Nephron (organoid): ENCODE results near the gene EARS2.
"Not testable (repeated sequence)": the region's sequence is repeated elsewhere in the genome, so short reads cannot be mapped to it uniquely, and the experiment has no call there.

ENCODE experiments used
- H3K27ac Mint-ChIP-seq, 3 experiments: 2 replicates each; pipeline ENCODE4 v1.8.0; 2020; ENCODE audit warnings: mixed read lengths in 3 of 3, mild to moderate bottlenecking in 2 of 3, moderate library complexity in 1 of 3
- H3K27me3 Mint-ChIP-seq: 2 replicates; pipeline ENCODE4 v1.8.0; 2021; ENCODE audit warnings: low read depth, mild to moderate bottlenecking, moderate library complexity, mixed read lengths
- H3K36me3 Mint-ChIP-seq: 2 replicates; pipeline ENCODE4 v1.8.0; 2020; ENCODE audit warnings: low read depth, mixed read lengths
- H3K4me1 Mint-ChIP-seq: 2 replicates; pipeline ENCODE4 v1.8.0; 2020; ENCODE audit warnings: mixed read lengths
- H3K4me3 Mint-ChIP-seq, 3 experiments: 2 replicates each; pipeline ENCODE4 v1.8.0; 2020; ENCODE audit warnings: mild to moderate bottlenecking in 3 of 3, mixed read lengths in 3 of 3, moderate library complexity in 2 of 3
- H3K9me3 Mint-ChIP-seq: 2 replicates; pipeline ENCODE4 v1.8.0; 2020; ENCODE audit warnings: mixed read lengths
- TF ChIP-seq, protein P1 (sequence below), 3 experiments: fragments of 200-600 bp; sonication (generic); IDR thresholded peaks; one replicate each; pipeline ENCODE4 v1.5.0; 2021; ENCODE audit warnings: antibody characterized with exemption in 3 of 3; ENCODE audit not compliant: unreplicated experiment in 3 of 3

EARS2 gene

DNA sequence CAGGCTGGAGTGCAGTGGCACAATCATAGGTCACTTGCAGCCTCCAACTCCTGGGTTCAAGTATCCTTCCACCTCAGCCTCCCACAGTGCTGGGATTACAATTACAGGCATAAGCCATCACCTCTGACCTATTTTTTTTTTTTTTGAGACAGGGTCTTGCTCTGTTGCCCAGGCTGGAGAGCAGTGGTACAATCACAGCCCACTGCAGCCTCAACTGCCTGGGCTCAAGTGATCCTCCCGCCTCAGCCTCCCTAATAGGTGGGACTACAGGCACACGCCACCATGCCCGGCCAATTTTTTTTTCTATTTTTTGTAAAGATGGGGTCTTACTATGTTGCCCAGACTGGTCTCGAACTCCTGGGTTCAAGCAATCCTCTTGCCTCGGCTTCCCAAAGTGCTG lies 41.3 kb downstream of the EARS2 start:
- H3K4me3 Mint-ChIP-seq, result no peak overlapping the region
- H3K4me1 Mint-ChIP-seq, result peaks cover 4% of the 10 kb centered on the region
- H3K27ac Mint-ChIP-seq, result no peak overlapping the region
- H3K9me3 Mint-ChIP-seq, result no peaks in the 10 kb centered on the region
- H3K36me3 Mint-ChIP-seq, result peaks cover 20% of the 10 kb centered on the region
- TF ChIP-seq, protein P1, sequence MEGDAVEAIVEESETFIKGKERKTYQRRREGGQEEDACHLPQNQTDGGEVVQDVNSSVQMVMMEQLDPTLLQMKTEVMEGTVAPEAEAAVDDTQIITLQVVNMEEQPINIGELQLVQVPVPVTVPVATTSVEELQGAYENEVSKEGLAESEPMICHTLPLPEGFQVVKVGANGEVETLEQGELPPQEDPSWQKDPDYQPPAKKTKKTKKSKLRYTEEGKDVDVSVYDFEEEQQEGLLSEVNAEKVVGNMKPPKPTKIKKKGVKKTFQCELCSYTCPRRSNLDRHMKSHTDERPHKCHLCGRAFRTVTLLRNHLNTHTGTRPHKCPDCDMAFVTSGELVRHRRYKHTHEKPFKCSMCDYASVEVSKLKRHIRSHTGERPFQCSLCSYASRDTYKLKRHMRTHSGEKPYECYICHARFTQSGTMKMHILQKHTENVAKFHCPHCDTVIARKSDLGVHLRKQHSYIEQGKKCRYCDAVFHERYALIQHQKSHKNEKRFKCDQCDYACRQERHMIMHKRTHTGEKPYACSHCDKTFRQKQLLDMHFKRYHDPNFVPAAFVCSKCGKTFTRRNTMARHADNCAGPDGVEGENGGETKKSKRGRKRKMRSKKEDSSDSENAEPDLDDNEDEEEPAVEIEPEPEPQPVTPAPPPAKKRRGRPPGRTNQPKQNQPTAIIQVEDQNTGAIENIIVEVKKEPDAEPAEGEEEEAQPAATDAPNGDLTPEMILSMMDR (IDR thresholded peaks at IDR 0.05; ENCODE audit: unreplicated experiment in 3 of 3), result no peak
- H3K27me3 Mint-ChIP-seq, result no peaks in the 10 kb centered on the region

DNA sequence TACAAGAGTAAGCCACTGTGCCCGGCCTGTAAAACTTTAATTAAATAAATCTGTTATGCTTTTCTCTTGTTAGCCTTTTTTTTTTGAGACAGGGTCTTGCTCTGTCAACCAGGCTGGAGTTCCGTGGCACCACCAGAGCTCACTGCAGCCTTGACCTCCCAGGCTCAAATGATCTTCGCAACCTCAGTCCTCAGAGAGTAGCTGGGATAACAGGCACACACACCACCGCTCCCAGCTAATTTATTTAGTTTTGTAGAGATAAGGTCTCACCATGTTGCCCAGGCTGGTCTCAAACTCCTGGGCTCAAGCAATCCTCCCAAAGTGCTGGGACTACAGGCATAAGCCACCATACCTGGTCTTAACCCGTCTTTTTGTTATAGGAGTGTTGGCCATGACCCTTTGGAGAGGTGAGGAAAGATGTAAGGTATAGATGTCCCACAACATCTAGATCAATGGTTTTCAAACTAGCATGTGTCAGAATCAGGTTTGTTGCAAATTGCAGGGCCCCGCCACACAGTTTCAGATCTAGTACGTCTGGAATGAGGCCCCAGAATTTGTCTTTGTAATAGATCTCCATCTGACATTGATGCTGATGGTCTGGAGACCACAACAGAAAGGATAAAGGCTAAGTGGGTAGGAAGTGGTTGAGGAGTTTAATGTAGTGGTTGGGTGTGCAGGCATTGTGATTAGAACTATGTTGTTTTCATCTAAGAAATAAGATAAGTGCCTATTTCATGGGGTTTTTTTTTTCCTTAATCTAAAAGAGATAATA lies 42.6 kb downstream of the EARS2 start:
- H3K4me1 Mint-ChIP-seq, result peaks cover 4% of the 10 kb centered on the region
- H3K36me3 Mint-ChIP-seq, result peaks cover 17% of the 10 kb centered on the region
- no peaks in the 10 kb centered on the region for H3K27me3 Mint-ChIP-seq
- TF ChIP-seq, protein P1 (IDR thresholded peaks at IDR 0.05; ENCODE audit: unreplicated experiment in 3 of 3), result no peak
- no peak overlapping the region for H3K27ac Mint-ChIP-seq
- no peak overlapping the region for H3K4me3 Mint-ChIP-seq
- H3K9me3 Mint-ChIP-seq, result no peaks in the 10 kb centered on the region

DNA sequence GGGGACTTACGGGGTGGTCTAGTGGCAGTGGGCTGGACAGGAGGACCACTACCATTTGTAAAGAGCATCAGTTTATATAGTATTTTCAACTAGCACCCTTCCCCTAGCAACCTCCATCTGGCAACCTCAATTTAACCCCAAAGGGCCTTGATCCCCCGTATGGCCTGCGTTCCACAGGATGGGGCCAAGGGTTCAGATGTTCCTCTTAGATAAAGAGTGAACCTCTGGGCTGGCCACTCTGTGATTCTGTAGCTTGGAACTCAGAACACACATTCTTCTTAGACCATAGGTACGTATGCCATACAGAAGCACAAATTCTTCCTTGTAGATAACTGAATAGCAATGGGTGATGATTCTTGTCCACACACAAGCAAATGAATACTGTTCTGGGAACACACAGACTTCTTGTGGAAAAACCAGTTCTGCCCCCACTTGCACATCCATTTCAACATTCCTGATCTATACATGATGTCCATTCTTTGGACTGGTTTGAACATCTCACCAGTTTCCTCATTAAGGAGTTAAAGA lies 44.9 kb downstream of the EARS2 start:
- Mint-ChIP-seq H3K36me3 (peaks cover 13% of the 10 kb centered on the region), H3K4me1 (peaks cover 15% of the 10 kb centered on the region), H3K27me3 (peaks cover 3% of the 10 kb centered on the region), H3K9me3 (no peaks in the 10 kb centered on the region), H3K27ac (no peak overlapping the region), H3K4me3 (peak overlapping the region; percentile 51 to 80 (median 65))
- TF ChIP-seq, protein P1 (IDR thresholded peaks at IDR 0.05; ENCODE audit: unreplicated experiment in 3 of 3), result no peak

DNA sequence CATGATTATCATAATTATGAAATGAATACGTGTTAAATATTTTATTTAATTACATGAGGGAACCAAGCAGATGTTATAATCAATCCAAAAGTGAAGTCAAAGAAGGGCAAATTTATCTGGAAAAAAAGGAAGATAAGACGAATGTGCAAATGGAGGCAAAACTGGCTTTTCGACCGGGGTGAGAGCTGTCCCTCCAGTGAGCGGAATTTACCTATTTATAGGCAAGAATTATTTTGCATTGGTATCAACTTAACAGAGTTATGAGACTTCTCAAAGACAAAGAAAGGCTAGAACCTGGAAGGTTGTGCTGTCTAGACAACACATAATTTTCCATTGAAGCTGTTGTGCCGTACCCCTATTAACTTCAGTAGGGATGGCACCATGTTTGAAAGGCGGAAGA lies 45.4 kb downstream of the EARS2 start:
- peaks cover 3% of the 10 kb centered on the region for H3K27me3 Mint-ChIP-seq
- peaks cover 20% of the 10 kb centered on the region for H3K4me1 Mint-ChIP-seq
- H3K27ac Mint-ChIP-seq, result no peak overlapping the region
- TF ChIP-seq, protein P1 (IDR thresholded peaks at IDR 0.05; ENCODE audit: unreplicated experiment in 3 of 3), result no peak
- no peaks in the 10 kb centered on the region for H3K9me3 Mint-ChIP-seq
- peaks cover 17% of the 10 kb centered on the region for H3K36me3 Mint-ChIP-seq
- H3K4me3 Mint-ChIP-seq, result peak overlapping the region; percentile 83 to 89 (median 84)

DNA sequence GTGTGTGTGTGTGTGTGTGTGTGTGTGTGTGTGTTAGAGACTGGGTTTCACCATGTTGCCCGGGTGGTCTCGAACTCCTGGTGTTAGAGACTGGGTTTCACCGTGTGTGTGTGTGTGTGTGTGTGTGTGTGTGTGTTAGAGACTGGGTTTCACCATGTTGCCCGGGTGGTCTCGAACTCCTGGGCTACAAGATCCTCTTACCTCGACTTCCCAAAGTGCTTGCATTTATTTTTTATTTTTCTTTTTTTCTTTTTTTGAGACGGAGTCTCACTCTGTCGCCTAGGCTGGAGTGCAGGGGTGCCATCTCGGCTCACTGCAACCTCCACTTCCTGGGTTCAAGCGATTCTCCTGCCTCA lies 46.3 kb downstream of the EARS2 start:
- H3K9me3 Mint-ChIP-seq, H3K27me3 Mint-ChIP-seq: not testable (repeated sequence)
- Mint-ChIP-seq H3K36me3 (peaks cover 17% of the 10 kb centered on the region), H3K4me1 (peaks cover 28% of the 10 kb centered on the region), H3K4me3 (peak overlapping the region; percentile 84 to 89 (median 89)), H3K27ac (peak overlapping the region in 2 of 3 experiments; percentile 73 to 83)

DNA sequence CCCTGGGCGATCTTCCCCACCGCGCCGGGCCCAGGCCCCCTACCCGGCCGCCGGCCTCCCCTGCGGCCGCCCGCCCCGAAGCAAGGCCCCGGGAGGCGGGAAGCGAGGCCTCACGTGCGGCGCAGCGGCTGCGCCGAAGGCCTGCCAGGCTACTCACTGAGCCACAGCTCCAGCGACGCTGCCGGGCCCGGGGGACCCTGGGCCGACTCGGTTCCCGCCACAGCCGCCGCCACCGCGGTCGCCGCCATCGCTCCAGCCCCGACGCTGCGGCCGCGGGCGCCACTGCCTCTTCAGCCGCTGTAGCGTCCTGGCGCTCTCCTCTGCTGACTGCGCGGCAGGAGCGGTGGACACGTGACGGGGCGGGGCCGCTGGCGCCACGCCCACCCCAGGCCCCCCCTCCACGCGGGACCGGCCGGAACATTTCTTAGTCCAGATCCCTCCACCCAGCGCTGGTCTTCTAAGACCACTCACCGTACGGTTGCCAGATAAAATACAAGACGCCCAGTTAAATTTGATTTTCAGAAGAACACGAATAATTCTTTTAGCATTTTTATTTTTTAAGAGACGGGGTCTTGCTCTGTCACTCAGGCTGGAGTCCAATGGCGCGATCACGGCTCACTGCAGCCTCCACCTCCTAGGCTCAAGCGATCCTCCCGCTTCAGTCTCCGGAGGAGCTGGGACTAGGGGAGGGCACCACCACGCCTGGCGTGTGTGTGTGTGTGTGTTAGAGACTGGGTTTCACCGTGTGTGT lies 46.8 kb downstream of the EARS2 start, which contains the start of gene GGA2:
Gene GGA2, minus strand, starts transcription at position 331 of the 751 bp plus-strand sequence. Its CDS starts 83 bp downstream, at position 248.
- Mint-ChIP-seq H3K27me3 (peaks cover 3% of the 10 kb centered on the region), H3K4me1 (peaks cover 34% of the 10 kb centered on the region)

More for the DNA sequence above, 46.8 kb downstream of the EARS2 start, which contains the start of gene GGA2:
- Mint-ChIP-seq H3K4me3 (peak within 1 kb of the TSS; percentile 89 to 94 (median 89)), H3K36me3 (peaks cover 17% of the 10 kb centered on the region), H3K27ac (peak within 1 kb of the TSS; percentile 52 to 83 (median 74)), H3K9me3 (no peaks in the 10 kb centered on the region)
- TF ChIP-seq, protein P1 (IDR thresholded peaks at IDR 0.05; ENCODE audit: unreplicated experiment in 3 of 3), result no peak
